Endothelial cell of umbilical vein (primary cell): ENCODE data around the gene MGLL. TPM values are rescaled to one million over a fixed set of nuclear protein-coding genes. Genes with fewer than 3 reads are reported as not detected.

Experiments
- BruUV-seq: library from RNA; stranded (reverse); fragments of 400-500 nt; replicated peaks from 2 replicates; lab custom pipeline; 2021; lab: Mats Ljungman, UMichigan
- CTCF ChIA-PET: fragments of 300-600, 350-600 bp; sonication (Branson Sonifier 250); formaldehyde crosslinking; loops from one replicate; lab custom pipeline; 2021; ENCODE audit warnings: antibody characterized with exemption, inconsistent platforms; lab: Charles Lee
- POLR2A ChIA-PET: fragments of 300-600, 350-600 bp; sonication (Branson Sonifier 250); formaldehyde crosslinking; loops from one replicate; lab custom pipeline; 2021; ENCODE audit warnings: antibody characterized with exemption, inconsistent platforms; lab: Charles Lee
- DNase-seq: peaks from one replicate; pipeline ENCODE4 v3.0.0-alpha.2; 2011; ENCODE audit warnings: low read depth, low spot score
- FAIRE-seq: peaks from 2 replicates; lab custom pipeline; 2011; peaks lifted over from hg19 to GRCh38; lab: Jason Lieb, UNC
- H2AFZ ChIP-seq: 2 replicates; pipeline ENCODE4 v1.6.0; 2012; ENCODE audit warnings: low read depth, low read length, control low read depth, inconsistent platforms
- H3K27ac ChIP-seq: 2 replicates; pipeline ENCODE4 v1.5.1; 2011; ENCODE audit warnings: low read depth, mild to moderate bottlenecking, control low read depth, low read length, moderate library complexity; ENCODE audit not compliant: insufficient read depth
- H3K27me3 ChIP-seq, 2 experiments: 2 replicates each; pipeline versions ENCODE4 v1.6.0 to v1.6.1; 2011; ENCODE audit warnings: low read length in 2 of 2, mixed read lengths in 1 of 2; ENCODE audit not compliant: control insufficient read depth in 2 of 2, insufficient read depth in 2 of 2
- H3K36me3 ChIP-seq, 2 experiments: 2 replicates in 1 of 2; 3 replicates in 1 of 2; pipeline ENCODE4 v1.5.1; 2011; ENCODE audit warnings: low read length in 2 of 2, mild to moderate bottlenecking in 1 of 2, moderate library complexity in 1 of 2; ENCODE audit not compliant: control insufficient read depth in 2 of 2, insufficient read depth in 2 of 2; ENCODE audit errors: extremely low read depth in 1 of 2
- H3K4me1 ChIP-seq: 3 replicates; pipeline ENCODE4 v1.5.1; 2011; ENCODE audit warnings: mild to moderate bottlenecking, low read length; ENCODE audit not compliant: control insufficient read depth, insufficient read depth; ENCODE audit errors: extremely low read depth
- H3K4me2 ChIP-seq: 2 replicates; pipeline ENCODE4 v1.6.1; 2011; ENCODE audit warnings: low read length, control low read depth, mixed read lengths; ENCODE audit not compliant: insufficient read depth
- H3K4me3 ChIP-seq, 3 experiments: fragments of 200-600 bp in 1 of 3; sonication (generic), shearing (Covaris generic) in 1 of 3; replicated peaks in 1 of 3; 2 replicates each; pipeline ENCODE4 v1.5.1; 2011 to 2016; ENCODE audit warnings: control low read depth in 3 of 3, low read length in 3 of 3, mild to moderate bottlenecking in 2 of 3, inconsistent platforms in 1 of 3, low read depth in 1 of 3, moderate library complexity in 1 of 3; ENCODE audit not compliant: insufficient read depth in 1 of 3
- H3K79me2 ChIP-seq: 2 replicates; pipeline ENCODE4 v1.6.0; 2012; ENCODE audit warnings: low read length, inconsistent platforms; ENCODE audit not compliant: control insufficient read depth, insufficient read depth
- H3K9ac ChIP-seq: replicated peaks from 2 replicates; pipeline ENCODE3; 2011; ENCODE audit warnings: low read length, control low read depth; ENCODE audit not compliant: insufficient read depth; ENCODE audit errors: extremely low read depth
- H3K9me1 ChIP-seq: replicated peaks from 3 replicates; pipeline ENCODE4 v1.6.0; 2011; ENCODE audit warnings: mild to moderate bottlenecking, low read length; ENCODE audit not compliant: control insufficient read depth, insufficient read depth; ENCODE audit errors: extremely low read depth
- H3K9me3 ChIP-seq: replicated peaks from 2 replicates; pipeline ENCODE4 v1.5.1; 2012; ENCODE audit warnings: low read length, inconsistent platforms; ENCODE audit not compliant: control insufficient read depth, insufficient read depth
- H4K20me1 ChIP-seq: replicated peaks from 2 replicates; pipeline ENCODE3; 2011; ENCODE audit warnings: mild to moderate bottlenecking, low read length; ENCODE audit not compliant: control insufficient read depth, insufficient read depth; ENCODE audit errors: extremely low read depth
- GATA2 ChIP-seq: IDR thresholded peaks from 2 replicates; pipeline ENCODE4 v1.7.0; 2011; ENCODE audit warnings: low read depth, mild to moderate bottlenecking, moderate library complexity, mixed read lengths, low read length; ENCODE audit not compliant: insufficient read length, insufficient read depth
- JUN ChIP-seq: IDR thresholded peaks from 2 replicates; pipeline ENCODE4 v1.6.1; 2011; ENCODE audit warnings: borderline replicate concordance, low read depth; ENCODE audit not compliant: insufficient read length, insufficient read depth
- dilution Hi-C: fragments of 300-500 bp; cut with MboI; formaldehyde crosslinking; loops from one replicate; pipeline ENCODE4 v1.15.0; 2019; ENCODE audit warnings: low sequenced_read_pairs; ENCODE audit not compliant: extremely low pct_ligation_motif_present
- intact Hi-C: fragments of 100-400 bp; cut with micrococcal nuclease; formaldehyde crosslinking; loops from one replicate; pipeline ENCODE4 v1.10.0; 2022
- polyA plus RNA-seq, 4 experiments: library from polyadenylated mRNA; depleted of rRNA in 3 of 4; stranded (reverse) in 3 of 4; unstranded in 1 of 4; fragments of >200 nt; gene quantifications; 2 replicates each; pipeline versions ENCODE4 v1.2.1 to v1.2.3, GENCODE V29; 2011 to 2012; ENCODE audit warnings: missing spikeins in 1 of 4
- total RNA-seq: library from RNA; stranded (reverse); gene quantifications from 2 replicates; pipeline ENCODE4 v1.2.3, GENCODE V29; 2021
- TF ChIP-seq, protein P1 (sequence below), 2 donors: IDR thresholded peaks; 1 replicate in 1 of 2; 2 replicates in 1 of 2; pipeline ENCODE4 v1.5.1; 2011; ENCODE audit warnings: low read length in 2 of 2, mild to moderate bottlenecking in 2 of 2, moderate library complexity in 2 of 2, control low read depth in 1 of 2, inconsistent platforms in 1 of 2, low read depth in 1 of 2; ENCODE audit not compliant: insufficient read depth in 1 of 2; ENCODE audit errors: extremely low read depth in 1 of 2

The MGLL gene
- total and polyA plus RNA-seq, 2 donors (not counting 3 experiments of a cell fraction or from before 2014, with no cell fraction given), result 30.7 to 60.2 TPM

DNA sequence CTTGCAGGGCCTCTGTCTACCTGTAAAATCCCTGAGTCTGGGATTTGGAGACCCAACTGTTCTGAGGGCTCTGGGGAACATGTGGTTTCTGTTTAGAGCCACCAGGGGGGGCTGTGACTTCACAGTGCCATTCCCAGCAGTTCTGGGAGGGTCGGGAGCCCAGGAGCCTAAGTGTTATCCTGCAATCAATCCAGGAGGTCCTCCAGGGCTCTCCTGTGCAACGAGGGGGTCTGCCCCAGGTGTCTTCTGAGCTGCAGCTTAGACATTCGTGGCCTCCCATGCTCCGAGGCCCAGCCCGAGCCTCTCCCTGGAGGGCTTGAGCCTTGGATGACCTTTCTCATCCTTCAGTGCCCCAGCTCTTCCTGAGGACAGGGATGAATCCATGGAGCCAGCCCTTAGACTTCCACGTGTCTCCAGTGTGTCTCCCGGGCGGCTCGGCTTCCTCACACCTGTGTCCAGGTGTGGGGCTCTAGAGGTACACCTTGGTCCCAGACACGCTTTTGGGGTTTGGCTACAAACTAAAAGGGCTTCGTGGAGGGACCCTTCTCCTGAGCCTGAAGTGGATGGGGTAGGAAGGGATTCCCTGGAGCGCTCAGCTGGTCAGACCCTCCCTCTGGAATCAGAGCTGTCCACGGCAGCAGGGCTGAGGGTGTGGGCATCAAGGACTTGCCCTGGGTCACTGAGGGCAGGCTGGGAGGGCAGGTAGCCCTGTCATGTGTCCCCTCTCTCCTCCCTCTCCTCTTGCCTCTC is 169.9 kb downstream of the MGLL start:
- Histone ChIP-seq H2AFZ (no peak overlapping the region), H3K36me3 (no peaks in the 10 kb centered on the region), H3K9ac (no peak overlapping the region), H3K4me2 (no peak overlapping the region), H3K27ac (no peak overlapping the region), H3K9me1 (no peaks in the 10 kb centered on the region), H3K27me3 (peaks cover 0 to 4% of the 10 kb centered on the region in 2 experiments), H3K4me1 (no peaks in the 10 kb centered on the region), H3K79me2 (no peaks in the 10 kb centered on the region), H3K9me3 (no peaks in the 10 kb centered on the region), H3K4me3 (no peak overlapping the region), H4K20me1 (no peaks in the 10 kb centered on the region)
- TF ChIP-seq, protein P1, sequence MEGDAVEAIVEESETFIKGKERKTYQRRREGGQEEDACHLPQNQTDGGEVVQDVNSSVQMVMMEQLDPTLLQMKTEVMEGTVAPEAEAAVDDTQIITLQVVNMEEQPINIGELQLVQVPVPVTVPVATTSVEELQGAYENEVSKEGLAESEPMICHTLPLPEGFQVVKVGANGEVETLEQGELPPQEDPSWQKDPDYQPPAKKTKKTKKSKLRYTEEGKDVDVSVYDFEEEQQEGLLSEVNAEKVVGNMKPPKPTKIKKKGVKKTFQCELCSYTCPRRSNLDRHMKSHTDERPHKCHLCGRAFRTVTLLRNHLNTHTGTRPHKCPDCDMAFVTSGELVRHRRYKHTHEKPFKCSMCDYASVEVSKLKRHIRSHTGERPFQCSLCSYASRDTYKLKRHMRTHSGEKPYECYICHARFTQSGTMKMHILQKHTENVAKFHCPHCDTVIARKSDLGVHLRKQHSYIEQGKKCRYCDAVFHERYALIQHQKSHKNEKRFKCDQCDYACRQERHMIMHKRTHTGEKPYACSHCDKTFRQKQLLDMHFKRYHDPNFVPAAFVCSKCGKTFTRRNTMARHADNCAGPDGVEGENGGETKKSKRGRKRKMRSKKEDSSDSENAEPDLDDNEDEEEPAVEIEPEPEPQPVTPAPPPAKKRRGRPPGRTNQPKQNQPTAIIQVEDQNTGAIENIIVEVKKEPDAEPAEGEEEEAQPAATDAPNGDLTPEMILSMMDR (IDR thresholded peaks at IDR 0.05; ENCODE audit: extremely low read depth in 1 of 2, insufficient read depth in 1 of 2, low read depth in 1 of 2, low read length in 2 of 2), result peak; percentile 84 to 88
- TF ChIP-seq GATA2, result no peak
- TF ChIP-seq JUN, result no peak
- FAIRE-seq (peak; percentile 95), DNase-seq (peak; percentile 57)
- ChIA-PET CTCF (interaction anchor here (0.7 to 3.7 kb wide), 14 partner anchors 38 to 481 kb away, joined by 3 to 41 read pairs (median 6); no protein-coding TSS in a partner anchor), POLR2A (no interaction called here)
- intact Hi-C loops, result loop anchor here (1.0 to 5.0 kb wide), 6 partner anchors 42 to 480 kb away; partner anchors contain the start of gene SEC61A1
- dilution Hi-C loops, result no loop called here
- no TSS peak for BruUV-seq
